Skeletal muscle tissue (tissue), 4 donors: ENCODE data around the gene NSMF. TPM values are rescaled to one million over a fixed set of nuclear protein-coding genes. Genes with fewer than 3 reads are reported as not detected.
"Not testable (repeated sequence)": the region's sequence is repeated elsewhere in the genome, so short reads cannot be mapped to it uniquely, and the experiment has no call there.

Source experiments
- H3K27ac ChIP-seq: one replicate; pipeline ENCODE4 v1.7.0; 2013; ENCODE audit warnings: mild to moderate bottlenecking, low read depth, low read length, inconsistent platforms
- H3K27me3 ChIP-seq, 3 donors: one replicate each; pipeline ENCODE4 v1.7.0; 2013; ENCODE audit warnings: low read length in 3 of 3; ENCODE audit not compliant: control insufficient read depth in 3 of 3, insufficient read depth in 3 of 3
- H3K36me3 ChIP-seq, 3 donors: one replicate each; pipeline ENCODE4 v1.7.0; 2013; ENCODE audit warnings: low read length in 3 of 3; ENCODE audit not compliant: control insufficient read depth in 3 of 3, insufficient read depth in 3 of 3
- H3K4me1 ChIP-seq, 3 donors: one replicate each; pipeline ENCODE4 v1.7.0; 2013; ENCODE audit warnings: low read length in 3 of 3, mild to moderate bottlenecking in 3 of 3; ENCODE audit not compliant: control insufficient read depth in 3 of 3, insufficient read depth in 3 of 3
- H3K4me3 ChIP-seq, 3 donors: one replicate each; pipeline ENCODE4 v1.7.0; 2013; ENCODE audit warnings: low read length in 3 of 3
- H3K9ac ChIP-seq, 3 donors: one replicate each; pipeline ENCODE4 v1.7.0; 2013; ENCODE audit warnings: low read length in 3 of 3, mild to moderate bottlenecking in 3 of 3, moderate library complexity in 2 of 3, low read depth in 1 of 3
- H3K9me3 ChIP-seq, 3 donors: one replicate each; pipeline ENCODE4 v1.7.0; 2013; ENCODE audit warnings: low read length in 3 of 3; ENCODE audit not compliant: control insufficient read depth in 3 of 3
- total RNA-seq: library from RNA; depleted of rRNA; stranded (reverse); fragments of >200 nt; gene quantifications from one replicate; pipeline ENCODE4 v1.2.3, GENCODE V29; 2014
- donor health status: Osteomylitis.

The NSMF gene
- total RNA-seq, 1 donor from 2014 or later = 4.2 TPM

DNA sequence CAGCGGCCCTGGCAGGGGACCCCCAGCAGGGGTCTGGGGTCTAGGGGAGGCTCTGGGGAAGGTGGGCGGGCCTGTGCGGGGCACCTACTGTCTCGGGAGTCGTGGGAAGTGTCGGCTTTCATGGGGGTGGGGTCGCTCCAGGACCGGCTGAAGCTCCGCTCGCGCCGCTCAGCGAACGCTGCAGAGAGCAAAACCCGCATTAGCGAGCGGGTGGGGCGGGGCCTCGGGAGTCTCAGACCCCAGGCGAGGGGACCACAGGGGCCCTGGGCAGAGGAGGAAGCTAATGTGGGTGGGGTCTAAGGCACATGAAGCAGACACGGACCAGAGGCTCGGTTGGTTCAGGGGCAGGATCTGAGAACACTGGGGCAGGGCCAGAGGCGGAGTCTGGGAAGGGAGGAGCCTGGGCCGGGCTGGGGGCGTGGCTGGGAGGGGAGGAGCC, 5.5 kb downstream of the NSMF start:
- Histone ChIP-seq H3K27me3 (no peaks in the 10 kb centered on the region), H3K4me3 (no peak overlapping the region), H3K9me3 (no peaks in the 10 kb centered on the region), H3K9ac (no peak overlapping the region), H3K36me3 (peaks cover 2 to 9% (median 4%) of the 10 kb centered on the region in 3 donors), H3K27ac (no peak overlapping the region), H3K4me1 (peaks cover 0 to 20% (median 15%) of the 10 kb centered on the region in 3 donors)

DNA sequence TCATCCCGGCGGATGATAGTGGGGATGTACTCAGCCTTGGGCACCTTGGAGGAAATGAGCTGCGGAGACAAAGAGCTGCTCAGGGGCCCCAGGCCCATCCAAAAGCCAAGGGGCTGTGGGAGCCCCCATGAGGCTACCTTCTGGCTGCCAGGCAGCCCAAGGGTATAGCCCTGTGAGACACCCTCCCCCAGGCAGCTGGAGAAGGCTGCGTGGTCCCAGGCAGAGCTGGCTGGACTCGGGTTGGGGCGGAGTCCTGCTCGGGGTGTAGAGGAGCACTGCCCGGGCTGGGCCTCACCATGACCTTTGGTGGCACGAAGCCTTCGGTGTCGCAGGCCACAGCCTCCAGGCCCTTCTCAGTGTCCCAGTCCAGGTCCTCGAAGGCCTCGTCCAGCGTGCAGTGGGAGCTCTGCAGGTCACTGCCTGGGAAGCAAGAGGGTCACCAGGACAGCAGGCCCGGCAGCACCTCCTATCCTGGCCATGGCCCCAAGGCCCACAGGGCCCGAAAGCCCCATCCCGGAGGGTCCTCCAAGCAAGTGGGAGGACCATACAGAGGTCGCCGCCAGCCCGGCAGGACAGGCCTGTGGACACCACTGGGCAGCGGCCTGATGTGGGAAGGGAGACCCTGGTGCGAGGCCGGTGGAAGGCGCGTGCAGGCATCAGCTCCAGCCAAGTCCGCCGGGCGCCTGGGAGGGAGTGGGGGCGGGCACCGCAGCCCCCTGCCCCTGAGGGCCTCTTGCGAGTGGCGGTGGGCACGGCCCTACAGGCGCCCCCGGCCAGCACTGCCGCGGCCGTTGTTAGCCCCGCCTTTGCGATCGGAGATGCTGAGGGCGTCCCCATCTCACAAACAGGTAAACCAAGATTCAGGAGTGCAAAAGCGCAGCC, 6.1 kb downstream of the NSMF start:
- Histone ChIP-seq H3K27ac (no peak overlapping the region), H3K36me3 (peaks cover 2 to 9% (median 4%) of the 10 kb centered on the region in 3 donors), H3K4me3 (no peak overlapping the region), H3K4me1 (peaks cover 0 to 13% (median 9%) of the 10 kb centered on the region in 3 donors), H3K9me3 (no peaks in the 10 kb centered on the region), H3K9ac (no peak overlapping the region), H3K27me3 (no peaks in the 10 kb centered on the region)

DNA sequence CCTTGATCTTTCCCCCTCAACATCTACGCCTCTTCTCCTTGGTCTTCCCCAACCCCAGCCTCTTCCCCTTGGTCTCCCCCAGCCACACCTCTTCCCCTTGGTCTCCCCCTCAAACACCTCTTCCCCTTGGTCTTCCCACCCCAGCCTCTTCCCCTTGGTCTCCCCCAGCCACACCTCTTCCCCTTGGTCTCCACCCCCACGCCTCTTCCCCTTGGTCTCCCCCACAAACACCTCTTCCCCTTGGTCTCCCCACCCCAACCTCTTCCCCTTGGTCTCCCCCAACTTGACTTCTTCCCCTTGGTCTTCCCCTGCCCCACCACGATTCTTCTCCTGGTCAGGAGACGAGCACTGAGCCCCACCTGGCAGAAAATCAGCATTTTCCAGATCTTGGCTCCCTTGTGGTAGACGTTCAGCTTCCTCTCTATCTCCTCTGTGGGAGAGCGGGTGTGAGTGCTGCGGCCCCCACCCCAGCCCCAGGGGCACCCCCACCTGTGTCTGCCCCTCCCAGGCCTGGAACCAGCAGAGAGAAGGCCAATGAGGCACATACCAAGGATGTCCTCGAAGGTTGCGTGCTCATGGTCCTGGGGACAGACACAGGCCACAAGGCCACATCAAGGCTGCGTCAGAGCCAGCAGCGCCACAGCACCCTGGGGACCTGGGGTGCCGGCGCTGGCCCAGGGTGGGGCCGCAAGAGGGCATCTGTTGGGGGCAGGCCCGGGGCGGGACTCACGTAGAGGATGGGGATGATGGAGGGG, 7.0 kb downstream of the NSMF start:
- no peak overlapping the region for H3K4me3 ChIP-seq

DNA sequence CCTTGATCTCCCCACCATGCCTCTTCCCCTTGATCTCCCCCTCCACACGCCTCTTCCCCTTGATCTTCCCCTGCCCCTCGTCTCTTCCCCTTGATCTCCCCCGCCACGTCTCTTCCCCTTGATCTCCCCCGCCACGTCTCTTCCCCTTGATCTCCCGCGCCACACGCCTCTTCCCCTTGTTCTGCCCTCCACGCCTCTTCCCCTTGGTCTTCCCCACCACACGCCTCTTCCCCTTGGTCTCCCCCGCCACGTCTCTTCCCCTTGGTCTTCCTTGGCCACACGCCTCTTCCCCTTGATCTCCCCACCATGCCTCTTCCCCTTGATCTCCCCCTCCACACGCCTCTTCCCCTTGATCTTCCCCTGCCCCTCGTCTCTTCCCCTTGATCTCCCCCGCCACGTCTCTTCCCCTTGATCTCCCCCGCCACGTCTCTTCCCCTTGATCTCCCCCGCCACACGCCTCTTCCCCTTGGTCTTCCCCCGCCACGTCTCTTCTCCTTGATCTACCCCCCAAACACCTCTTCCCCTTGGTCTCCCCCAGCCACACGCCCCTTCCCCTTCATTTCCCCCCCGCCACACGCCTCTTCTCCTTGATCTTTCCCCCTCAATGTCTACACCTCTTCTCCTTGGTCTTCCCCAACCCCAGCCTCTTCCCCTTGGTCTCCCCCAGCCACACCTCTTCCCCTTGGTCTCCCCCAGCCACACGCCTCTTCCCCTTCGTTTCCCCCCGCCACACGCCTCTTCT, 7.7 kb downstream of the NSMF start:
- not testable (repeated sequence) for H3K36me3 ChIP-seq, H3K4me3 ChIP-seq, H3K9me3 ChIP-seq, H3K9ac ChIP-seq, H3K27ac ChIP-seq, H3K27me3 ChIP-seq
- peaks cover 0 to 12% (median 9%) of the 10 kb centered on the region in 3 donors for H3K4me1 ChIP-seq

More for the DNA sequence above, 7.0 kb downstream of the NSMF start:
- no peaks in the 10 kb centered on the region for H3K27me3 ChIP-seq
- no peak overlapping the region for H3K9ac ChIP-seq
- H3K9me3 ChIP-seq = no peaks in the 10 kb centered on the region
- no peak overlapping the region for H3K27ac ChIP-seq
- H3K36me3 ChIP-seq = peaks cover 2 to 9% (median 4%) of the 10 kb centered on the region in 3 donors
- peaks cover 0 to 12% (median 7%) of the 10 kb centered on the region in 3 donors for H3K4me1 ChIP-seq

DNA sequence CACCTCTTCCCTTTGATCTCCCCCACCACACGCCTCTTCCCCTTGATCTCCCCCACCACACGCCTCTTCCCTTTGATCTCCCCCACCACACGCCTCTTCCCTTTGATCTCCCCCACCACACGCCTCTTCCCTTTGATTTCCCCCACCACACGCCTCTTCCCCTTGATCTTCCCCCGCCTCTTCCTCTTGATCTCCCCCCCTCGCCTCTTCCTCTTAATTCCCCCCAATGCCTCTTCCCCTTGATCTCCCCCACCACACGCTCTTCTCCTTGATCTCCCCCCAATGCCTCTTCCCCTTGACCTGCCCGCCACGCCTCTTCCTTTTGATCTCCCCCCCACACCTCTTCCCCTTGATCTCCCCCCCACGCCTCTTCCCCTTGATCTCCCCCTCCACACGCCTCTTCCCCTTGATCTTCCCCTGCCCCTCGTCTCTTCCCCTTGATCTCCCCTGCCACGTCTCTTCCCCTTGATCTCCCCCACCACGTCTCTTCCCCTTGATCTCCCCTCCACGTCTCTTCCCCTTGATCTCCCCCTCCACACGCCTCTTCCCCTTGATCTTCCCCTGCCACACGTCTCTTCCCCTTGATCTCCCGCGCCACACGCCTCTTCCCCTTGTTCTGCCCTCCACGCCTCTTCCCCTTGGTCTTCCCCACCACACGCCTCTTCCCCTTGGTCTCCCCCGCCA, 8.5 kb downstream of the NSMF start:
- peaks cover under 1 to 15% (median 11%) of the 10 kb centered on the region in 3 donors for H3K4me1 ChIP-seq
- H3K27ac ChIP-seq, H3K9ac ChIP-seq, H3K36me3 ChIP-seq, H3K9me3 ChIP-seq, H3K4me3 ChIP-seq, H3K27me3 ChIP-seq: not testable (repeated sequence)

DNA sequence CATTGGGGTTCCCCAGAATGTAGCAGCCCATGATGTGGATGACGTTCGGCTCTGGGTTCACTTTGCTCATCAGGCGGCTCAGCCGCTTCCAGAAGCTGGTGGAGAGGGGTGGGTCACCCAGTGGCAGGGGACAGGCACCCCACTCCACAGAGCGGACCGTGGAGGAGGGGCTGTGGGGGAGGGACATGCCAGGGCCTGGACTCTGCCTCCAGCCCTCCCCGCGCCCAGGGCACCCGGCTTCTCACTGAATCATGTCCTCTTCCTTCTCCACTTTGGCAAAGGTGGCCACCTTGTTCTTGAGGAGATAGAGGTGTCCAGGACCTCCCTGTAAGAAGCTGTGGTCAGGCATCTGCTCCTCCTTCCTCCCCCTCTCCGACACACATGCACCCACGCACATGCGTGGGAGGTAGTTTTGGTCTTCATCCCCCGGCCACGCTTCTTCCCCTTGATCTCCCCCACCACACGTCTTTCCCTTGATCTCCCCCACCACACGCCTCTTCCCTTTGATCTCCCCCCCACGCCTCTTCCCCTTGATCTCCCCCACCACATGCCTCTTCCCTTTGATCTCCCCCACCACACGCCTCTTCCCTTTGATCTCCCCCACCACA, 9.1 kb downstream of the NSMF start:
- no peaks in the 10 kb centered on the region for H3K9me3 ChIP-seq

DNA sequence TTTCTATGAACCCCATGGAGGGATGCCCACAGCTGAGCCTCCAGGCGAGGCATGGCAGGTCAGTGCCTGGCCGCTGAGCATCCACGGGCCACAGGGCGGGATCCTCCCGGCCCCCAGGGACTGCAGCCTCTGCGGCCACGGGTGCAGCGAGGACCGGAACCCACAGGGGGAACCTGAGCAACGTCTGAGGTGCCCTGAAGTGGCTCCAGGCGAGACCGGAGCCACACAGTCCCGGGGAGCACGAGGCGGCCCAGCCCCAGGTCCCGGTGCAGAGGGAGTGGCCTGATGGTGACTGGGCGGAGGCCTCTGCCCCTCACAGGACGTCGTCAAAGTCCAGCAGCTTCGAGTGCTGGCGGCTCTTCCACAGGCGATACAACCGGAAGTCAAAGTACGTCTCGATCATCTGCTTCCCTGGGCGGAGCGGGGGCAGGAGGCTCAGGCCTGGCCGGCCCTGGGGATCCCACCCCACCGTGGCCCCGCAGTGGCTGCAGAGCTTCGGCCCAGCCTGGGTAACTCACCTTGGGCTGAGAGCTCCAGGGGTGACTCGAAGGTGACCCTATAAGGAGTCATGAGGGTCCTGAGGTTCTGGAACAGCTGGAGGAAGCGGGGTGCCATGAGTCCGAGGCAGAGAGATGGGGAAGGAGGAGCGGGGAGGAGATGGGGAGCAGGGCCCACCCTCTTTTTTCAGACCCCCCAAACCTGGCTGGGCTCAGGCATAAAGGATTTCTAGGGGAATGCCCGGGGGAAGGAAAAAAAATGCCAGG, 9.9 kb downstream of the NSMF start:
- Histone ChIP-seq H3K27me3 (peaks cover 0 to 8% (median 6%) of the 10 kb centered on the region in 3 donors), H3K36me3 (peaks cover 0 to 8% (median 2%) of the 10 kb centered on the region in 3 donors), H3K4me3 (no peak overlapping the region), H3K9me3 (no peaks in the 10 kb centered on the region), H3K27ac (no peak overlapping the region), H3K4me1 (peaks cover 3 to 7% (median 7%) of the 10 kb centered on the region in 3 donors), H3K9ac (no peak overlapping the region)

More for the DNA sequence above, 9.1 kb downstream of the NSMF start:
- no peak overlapping the region for H3K27ac ChIP-seq
- no peak overlapping the region for H3K9ac ChIP-seq
- peaks cover 3 to 15% (median 14%) of the 10 kb centered on the region in 3 donors for H3K4me1 ChIP-seq
- H3K27me3 ChIP-seq = peaks cover 0 to 8% (median 6%) of the 10 kb centered on the region in 3 donors
- H3K4me3 ChIP-seq = no peak overlapping the region
- peaks cover 0 to 8% (median 2%) of the 10 kb centered on the region in 3 donors for H3K36me3 ChIP-seq

DNA sequence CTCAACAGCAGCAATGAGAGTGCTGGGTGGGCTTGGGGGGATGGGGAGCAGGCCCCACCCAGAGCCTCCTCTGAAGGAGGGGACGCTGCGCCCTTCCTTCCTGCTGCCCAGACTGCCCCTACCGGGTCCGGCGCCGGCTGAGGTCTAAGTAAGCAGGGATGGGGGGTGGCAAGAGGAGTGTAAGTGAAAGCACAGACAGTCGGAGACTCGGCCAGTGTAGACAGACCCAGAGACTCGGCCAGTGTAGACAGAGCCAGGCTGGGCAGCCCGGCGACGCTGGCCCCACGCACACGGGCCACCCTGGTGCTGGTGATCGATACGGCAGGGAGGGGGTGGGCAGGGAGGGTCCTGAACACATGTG, 10.6 kb downstream of the NSMF start:
- peaks cover 0 to 8% (median 2%) of the 10 kb centered on the region in 3 donors for H3K36me3 ChIP-seq
- no peak overlapping the region for H3K27ac ChIP-seq
- H3K27me3 ChIP-seq = peaks cover 0 to 8% (median 6%) of the 10 kb centered on the region in 3 donors
- no peaks in the 10 kb centered on the region for H3K9me3 ChIP-seq
- no peak overlapping the region for H3K4me3 ChIP-seq
- H3K9ac ChIP-seq = no peak overlapping the region
- peaks cover 3 to 7% (median 7%) of the 10 kb centered on the region in 3 donors for H3K4me1 ChIP-seq
